HepG2 (cell line): ENCODE results near the gene HOXA6. TPM values are rescaled to one million over a fixed set of nuclear protein-coding genes. Genes with fewer than 3 reads are reported as not detected.

Experiments
- ATAC-seq: fragments of 200-7000 bp; cut with Tn5 transposase; 3 replicates; pipeline ENCODE4 v1.9.1; 2020; ENCODE audit warnings: mild to moderate bottlenecking, moderate library complexity
- BruUV-seq: library from RNA; stranded (reverse); fragments of 400-500 nt; replicated peaks from 2 replicates; lab custom pipeline; 2021; lab: Mats Ljungman, UMichigan
- CTCF ChIA-PET: fragments of 300-600 bp; formaldehyde crosslinking; extraction: SDS; loops from one replicate; lab custom pipeline; 2021; ENCODE audit warnings: low total read pairs, inconsistent platforms, low intra/inter-chr PET ratio; lab: Yijun Ruan, JAX
- POLR2A ChIA-PET: fragments of 350-600 bp; sonication (Branson Sonifier 250); formaldehyde crosslinking; loops from one replicate; lab custom pipeline; 2020; ENCODE audit warnings: antibody characterized with exemption, inconsistent platforms; lab: Yijun Ruan, JAX
- DNase-seq: peaks from one replicate; pipeline ENCODE4 v3.0.0-alpha.2; 2015; ENCODE audit warnings: low spot score
- FAIRE-seq: peaks from 3 replicates; lab custom pipeline; 2011; peaks lifted over from hg19 to GRCh38; lab: Jason Lieb, UNC
- H2AFZ ChIP-seq: one replicate; pipeline ENCODE4 v1.6.1; 2011; ENCODE audit warnings: low read length, inconsistent platforms
- H3K27ac ChIP-seq: fragments of 300-600 bp; 3 replicates; pipeline ENCODE4 v1.8.0; 2011; ENCODE audit warnings: mixed run types, mild to moderate bottlenecking, mixed read lengths, low read length, inconsistent platforms; ENCODE audit not compliant: insufficient read depth; ENCODE audit errors: extremely low read length
- H3K27me3 ChIP-seq, 2 experiments: fragments of 200-600 bp in 1 of 2; 2 replicates in 1 of 2; 3 replicates in 1 of 2; pipeline versions ENCODE4 v1.6.0 to v1.8.0; 2011; ENCODE audit warnings: low read length in 2 of 2, mild to moderate bottlenecking in 2 of 2, moderate library complexity in 2 of 2, inconsistent platforms in 1 of 2; ENCODE audit not compliant: insufficient read depth in 2 of 2, control insufficient read depth in 1 of 2
- H3K36me3 ChIP-seq, 2 experiments: fragments of 200-600 bp in 1 of 2; replicated peaks in 1 of 2; 2 replicates in 1 of 2; 3 replicates in 1 of 2; pipeline versions ENCODE4 v1.5.1 to v1.8.0; 2011; ENCODE audit warnings: low read length in 2 of 2, inconsistent platforms in 1 of 2; ENCODE audit not compliant: insufficient read depth in 2 of 2, control insufficient read depth in 1 of 2
- H3K4me1 ChIP-seq: 2 replicates; pipeline ENCODE4 v1.5.1; 2012; ENCODE audit warnings: low read length, inconsistent platforms; ENCODE audit not compliant: insufficient read depth
- H3K4me2 ChIP-seq: 2 replicates; pipeline ENCODE4 v1.6.0; 2011; ENCODE audit warnings: low read depth, low read length, inconsistent platforms
- H3K4me3 ChIP-seq, 3 experiments: fragments of 200-600 bp in 1 of 3; sonication (generic), shearing (Covaris generic) in 1 of 3; replicated peaks in 1 of 3; 2 replicates each; pipeline ENCODE4 v1.5.1; 2011 to 2016; ENCODE audit warnings: low read length in 3 of 3, inconsistent platforms in 2 of 3, low read depth in 2 of 3, mild to moderate bottlenecking in 2 of 3, control low read depth in 1 of 3, mixed read lengths in 1 of 3; ENCODE audit not compliant: insufficient read depth in 1 of 3
- H3K79me2 ChIP-seq: one replicate; pipeline ENCODE4 v1.6.1; 2011; ENCODE audit warnings: low read length, inconsistent platforms; ENCODE audit not compliant: insufficient read depth
- H3K9ac ChIP-seq: 2 replicates; pipeline ENCODE4 v1.6.0; 2011; ENCODE audit warnings: mild to moderate bottlenecking, low read depth, low read length, inconsistent platforms; ENCODE audit not compliant: insufficient read depth
- H3K9me3 ChIP-seq: 2 replicates; pipeline ENCODE4 v1.5.1; 2012; ENCODE audit warnings: mild to moderate bottlenecking, low read length
- H4K20me1 ChIP-seq: 2 replicates; pipeline ENCODE4 v1.6.0; 2011; ENCODE audit warnings: inconsistent platforms, mild to moderate bottlenecking, low read length, moderate library complexity; ENCODE audit not compliant: insufficient read depth
- FOXO1 ChIP-seq: sonication (generic); formaldehyde crosslinking; IDR thresholded peaks from 2 replicates; pipeline ENCODE4 v1.4.0; 2020; ENCODE audit warnings: missing genetic modification reagents
- SIN3B ChIP-seq: fragments of 150-350 bp; IDR thresholded peaks from 2 replicates; pipeline ENCODE4 v1.6.1; 2014; ENCODE audit warnings: low read length
- ZC3H13 ChIP-seq: sonication (generic); formaldehyde crosslinking; IDR thresholded peaks from 2 replicates; pipeline ENCODE4 v1.8.1; 2023; ENCODE audit warnings: mild to moderate bottlenecking, missing genetic modification reagents, moderate library complexity
- ZFP36 ChIP-seq: fragments of 150-350 bp; IDR thresholded peaks from 2 replicates; pipeline ENCODE4 v1.6.1; 2018; ENCODE audit warnings: borderline replicate concordance, low read length, low read depth; ENCODE audit not compliant: partially characterized antibody
- ZKSCAN5 ChIP-seq: sonication (generic); formaldehyde crosslinking; IDR thresholded peaks from 2 replicates; pipeline ENCODE4 v1.5.1; 2020; ENCODE audit warnings: mild to moderate bottlenecking, missing genetic modification reagents
- WGBS: methylation state at CpG from one replicate; pipeline ENCODE4 v1.1.6; 2017; ENCODE audit warnings: low lambda C conversion rate; 5-methylcytosine and 5-hydroxymethylcytosine counted together
- in situ Hi-C: cut with HindIII; loops from 2 replicates; pipeline ENCODE4 v1.10.0; 2017; ENCODE audit warnings: low pct_unique_long_range_greater_than_20kb; ENCODE audit not compliant: extremely low pct_ligation_motif_present
- intact Hi-C: fragments of 100-400 bp; cut with micrococcal nuclease; formaldehyde crosslinking; loops from one replicate; pipeline ENCODE4 v1.10.0; 2022; ENCODE audit not compliant: unreplicated experiment
- polyA plus RNA-seq, 8 experiments: library from polyadenylated mRNA; depleted of rRNA in 3 of 8; stranded (reverse) in 7 of 8; unstranded in 1 of 8; fragments of >200 nt; fragmentation: Illumina TruSeq in 4 of 8; extraction: Trizol in 4 of 8; gene quantifications; 2 replicates each; pipeline versions ENCODE4 v1.2.1 to v1.2.3, GENCODE V29; 2011 to 2016; ENCODE audit warnings: low read depth in 4 of 8, missing spikeins in 1 of 8, mixed read lengths in 1 of 8; ENCODE audit not compliant: insufficient read depth in 1 of 8
- total RNA-seq, 5 experiments: library from RNA; depleted of rRNA; stranded (reverse); fragments of >200 nt; fragmentation: Illumina TruSeq; extraction: Trizol; gene quantifications; 2 replicates each; pipeline ENCODE4 v1.2.3, GENCODE V29; 2016; ENCODE audit warnings: low read depth in 1 of 5
- TF ChIP-seq, protein P1 (sequence below): sonication (generic); formaldehyde crosslinking; IDR thresholded peaks from 2 replicates; pipeline ENCODE4 v1.4.0; 2020; ENCODE audit warnings: missing genetic modification reagents
- TF ChIP-seq, protein P2 (sequence below): sonication (generic); formaldehyde crosslinking; IDR thresholded peaks from 2 replicates; pipeline ENCODE4 v1.8.1; 2023; ENCODE audit warnings: mild to moderate bottlenecking, missing genetic modification reagents, borderline replicate concordance

Gene HOXA6
- total and polyA plus RNA-seq, 2 of the 13 experiments (the other 11 are each of a cell fraction or from before 2014, with no cell fraction given) = 1.3 to 1.5 TPM

DNA sequence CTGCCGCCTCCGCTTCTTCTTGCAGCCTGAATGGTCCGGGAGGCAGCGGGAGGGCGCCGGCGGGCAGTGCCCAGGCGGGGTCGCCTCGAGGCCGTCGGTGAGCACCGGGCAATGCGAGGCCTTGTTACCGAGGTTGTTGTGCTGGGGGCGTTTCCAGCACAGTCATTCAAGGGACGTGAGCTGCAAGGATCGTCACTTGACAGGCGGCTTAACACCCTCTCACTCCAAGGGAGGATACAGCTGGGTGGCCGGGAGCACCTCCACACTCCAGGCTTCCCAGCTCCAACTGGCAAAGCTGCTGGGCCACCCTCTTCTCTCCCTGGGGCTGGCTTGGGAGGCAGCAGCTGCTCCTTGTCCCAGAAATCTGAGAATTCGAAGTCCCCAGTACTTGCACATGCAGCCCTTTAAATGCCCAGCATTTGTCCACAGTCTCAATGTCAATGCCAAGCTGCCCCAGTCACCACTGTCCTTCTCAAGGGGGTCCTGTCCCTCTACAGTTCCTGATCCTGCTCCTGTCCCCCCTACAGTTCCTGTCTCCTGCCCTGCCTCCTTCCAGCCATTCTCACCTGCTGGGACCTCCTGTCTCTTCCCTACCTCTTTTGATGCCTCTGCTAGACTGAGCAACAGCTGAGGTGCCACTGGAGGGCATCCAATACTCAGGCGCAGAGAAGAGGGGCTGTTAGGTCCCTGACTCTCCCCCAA, 41.9 kb upstream of the HOXA6 start:
- no TSS peak for BruUV-seq
- no peaks in the 10 kb centered on the region for H3K9me3 ChIP-seq
- peaks cover 27 to 92% of the 10 kb centered on the region in 2 experiments for H3K27me3 ChIP-seq
- H3K4me1 ChIP-seq = peaks cover 21% of the 10 kb centered on the region; the same call in 1 of the 2 replicates
- POLR2A ChIA-PET = no interaction called here
- in situ Hi-C loops = no loop called here
- no peak overlapping the region for H2AFZ ChIP-seq
- CTCF ChIA-PET = no interaction called here
- no peak overlapping the region for H3K4me2 ChIP-seq
- peaks cover 6% of the 10 kb centered on the region; the same call in 1 of the 2 replicates for H4K20me1 ChIP-seq
- no peaks in the 10 kb centered on the region for H3K36me3 ChIP-seq
- no peak overlapping the region for H3K9ac ChIP-seq
- ATAC-seq (no peak), DNase-seq (no peak), FAIRE-seq (no peak)
- intact Hi-C loops = no loop called here
- no peaks in the 10 kb centered on the region for H3K79me2 ChIP-seq
- no peak overlapping the region for H3K27ac ChIP-seq
- TF ChIP-seq ZFP36 (no peak), ZKSCAN5 (CRISPR knock-in tag) (no peak), SIN3B (no peak), ZC3H13 (CRISPR knock-in tag) (no peak), FOXO1 (no peak)
- TF ChIP-seq, protein P1, sequence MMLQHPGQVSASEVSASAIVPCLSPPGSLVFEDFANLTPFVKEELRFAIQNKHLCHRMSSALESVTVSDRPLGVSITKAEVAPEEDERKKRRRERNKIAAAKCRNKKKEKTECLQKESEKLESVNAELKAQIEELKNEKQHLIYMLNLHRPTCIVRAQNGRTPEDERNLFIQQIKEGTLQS = no peak
- TF ChIP-seq, protein P2, sequence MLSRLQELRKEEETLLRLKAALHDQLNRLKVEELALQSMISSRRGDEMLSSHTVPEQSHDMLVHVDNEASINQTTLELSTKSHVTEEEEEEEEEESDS (CRISPR knock-in tag) = no peak
- 33% methylated on average over 14 of the region's 22 CpGs for WGBS
- H3K4me3 ChIP-seq = peak overlapping the region in 1 of 3 experiments; percentile 18; a peak in 1 of 6 replicates
